ENCODE measurements around the gene BCR. TPM values are rescaled to one million over a fixed set of nuclear protein-coding genes. Genes with fewer than 3 reads are reported as not detected.

The BCR gene
- total RNA-seq, 1 donor from 2014 or later = 69.0 TPM

DNA sequence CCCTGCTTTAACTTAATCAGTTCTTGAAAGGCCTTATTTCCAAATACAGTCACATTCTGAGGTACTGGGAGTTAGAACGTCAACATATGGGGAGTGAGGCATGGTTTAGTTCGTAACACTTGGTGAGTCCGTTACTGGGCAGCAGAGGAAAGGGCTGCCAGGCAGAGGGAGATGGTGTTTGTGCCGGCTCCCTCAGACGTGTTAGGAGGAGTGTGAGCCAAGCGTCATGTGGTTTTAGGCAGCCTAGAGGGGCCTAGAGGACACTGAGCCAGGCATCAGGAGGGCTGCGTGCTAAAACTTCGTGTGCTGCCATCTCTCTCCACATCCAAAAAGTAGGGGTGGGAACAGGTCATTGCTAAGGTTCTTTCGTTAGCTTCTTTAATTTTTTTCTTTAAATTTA lies 10.2 kb downstream of the BCR start:
- no peak overlapping the region for H3K4me3 ChIP-seq (ENCODE audit: low read depth, low read length)
- no peak for TF ChIP-seq CTCF (conservative IDR thresholded peaks at IDR 0.05; ENCODE audit: low read depth, low read length)
- no peak for DNase-seq (ENCODE audit: low read depth)

DNA sequence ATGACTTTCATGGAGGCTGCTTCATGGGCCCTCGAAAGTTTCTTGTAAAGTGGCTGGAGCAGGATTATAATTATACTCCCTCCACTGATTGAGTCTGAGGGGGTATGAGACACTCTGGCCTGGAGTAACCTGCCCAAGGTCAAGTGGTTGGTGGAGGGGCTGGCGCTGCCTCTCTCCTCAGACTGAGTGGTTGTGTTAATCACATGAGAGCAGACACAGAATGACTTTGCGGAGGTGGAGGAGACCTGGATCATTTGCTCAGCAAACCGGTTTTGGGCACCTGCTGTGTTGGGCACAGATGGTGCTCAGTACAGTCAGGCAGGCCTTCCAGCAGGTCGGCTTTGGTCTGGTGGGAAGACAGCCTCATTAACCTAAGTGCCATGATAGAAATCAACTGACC lies 11.8 kb downstream of the BCR start:
- H3K4me3 ChIP-seq (ENCODE audit: low read depth, low read length) = no peak overlapping the region
- DNase-seq (ENCODE audit: low read depth) = no peak
- no peak for TF ChIP-seq CTCF (conservative IDR thresholded peaks at IDR 0.05; ENCODE audit: low read depth, low read length)

GRCh38 chr22:23192558-23192957 lies 12.2 kb downstream of the BCR start:
- TF ChIP-seq CTCF (conservative IDR thresholded peaks at IDR 0.05; ENCODE audit: low read depth, low read length) = no peak
- no peak for DNase-seq (ENCODE audit: low read depth)
- no peak overlapping the region for H3K4me3 ChIP-seq (ENCODE audit: low read depth, low read length)

- no peak for TF ChIP-seq CTCF (conservative IDR thresholded peaks at IDR 0.05; ENCODE audit: low read depth, low read length)
- DNase-seq (ENCODE audit: low read depth) = no peak
- no peak overlapping the region for H3K4me3 ChIP-seq (ENCODE audit: low read depth, low read length)
Measured at GRCh38 chr22:23193196-23193827, 13.0 kb downstream of the BCR start.

DNA sequence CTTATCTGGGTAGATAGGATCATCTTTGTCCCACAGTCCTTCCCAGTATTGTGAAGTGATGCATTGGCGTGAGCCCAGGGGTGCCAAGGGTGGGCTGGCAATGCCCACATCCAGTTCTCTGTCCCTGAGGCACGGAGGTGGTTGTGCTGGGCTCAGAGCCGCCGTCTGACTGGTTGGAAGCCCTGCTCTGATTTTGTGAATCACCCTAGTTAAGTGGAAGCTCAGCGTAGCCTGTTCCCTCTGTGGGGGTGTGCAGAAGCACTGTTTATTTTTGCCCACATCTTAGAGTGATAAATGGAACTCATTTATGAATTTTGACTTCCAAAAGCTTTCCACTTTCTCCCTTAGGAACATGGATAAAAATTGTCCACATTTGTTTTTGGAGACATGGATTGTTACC lies 13.6 kb downstream of the BCR start:
- H3K4me3 ChIP-seq (ENCODE audit: low read depth, low read length) = no peak overlapping the region
- no peak for DNase-seq (ENCODE audit: low read depth)
- no peak for TF ChIP-seq CTCF (conservative IDR thresholded peaks at IDR 0.05; ENCODE audit: low read depth, low read length)

- no peak for DNase-seq (ENCODE audit: low read depth)
- H3K4me3 ChIP-seq (ENCODE audit: low read depth, low read length) = no peak overlapping the region
- no peak for TF ChIP-seq CTCF (conservative IDR thresholded peaks at IDR 0.05; ENCODE audit: low read depth, low read length)
Measured at GRCh38 chr22:23196165-23196564, 15.9 kb downstream of the BCR start.

- no peak for TF ChIP-seq CTCF (conservative IDR thresholded peaks at IDR 0.05; ENCODE audit: low read depth, low read length)
- H3K4me3 ChIP-seq (ENCODE audit: low read depth, low read length) = no peak overlapping the region
- no peak for DNase-seq (ENCODE audit: low read depth)
Measured at GRCh38 chr22:23197836-23198235, 17.5 kb downstream of the BCR start.
